HG03571 (cell line): ENCODE data around the gene SNTG2.
"Not testable (repeated sequence)": the region's sequence is repeated elsewhere in the genome, so short reads cannot be mapped to it uniquely, and the experiment has no call there.

Experiments used
- ATAC-seq: cut with Tn5 transposase; IDR thresholded peaks from one replicate; pipeline ENCODE4 v1.9.1; 2021; ENCODE audit not compliant: unreplicated experiment

The SNTG2 gene

DNA sequence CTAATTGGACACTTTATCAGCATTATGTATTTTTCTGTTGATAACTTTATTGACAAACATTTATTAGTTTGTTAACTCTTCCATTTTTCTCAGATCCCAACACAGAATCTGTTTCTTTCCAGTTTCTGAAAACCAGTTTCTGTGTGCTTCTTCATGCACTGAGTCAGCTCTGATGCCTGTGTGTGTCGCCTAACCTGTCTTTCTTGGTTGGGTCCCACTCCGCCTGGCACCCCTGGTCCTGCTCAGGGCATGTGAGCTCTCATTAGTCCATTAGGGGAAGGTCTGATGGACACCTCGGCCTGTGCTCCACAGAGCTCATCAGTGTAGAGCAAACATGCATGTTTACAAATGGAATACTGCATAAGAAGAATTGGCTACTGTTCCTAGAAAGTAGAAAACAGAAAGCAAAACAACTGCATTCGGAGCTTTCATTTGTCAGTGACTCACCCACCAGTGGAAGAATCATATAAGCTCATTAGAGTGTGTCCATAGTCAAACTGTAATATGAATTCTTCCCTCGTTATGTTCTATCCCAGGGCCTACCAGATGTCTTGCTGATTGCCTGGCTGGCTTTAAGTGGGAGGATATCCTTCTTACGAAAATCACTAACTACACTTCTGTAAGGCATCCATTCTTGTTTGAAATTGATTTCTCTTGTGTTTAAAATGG lies 137.7 kb downstream of the SNTG2 start:
- no peak for ATAC-seq

DNA sequence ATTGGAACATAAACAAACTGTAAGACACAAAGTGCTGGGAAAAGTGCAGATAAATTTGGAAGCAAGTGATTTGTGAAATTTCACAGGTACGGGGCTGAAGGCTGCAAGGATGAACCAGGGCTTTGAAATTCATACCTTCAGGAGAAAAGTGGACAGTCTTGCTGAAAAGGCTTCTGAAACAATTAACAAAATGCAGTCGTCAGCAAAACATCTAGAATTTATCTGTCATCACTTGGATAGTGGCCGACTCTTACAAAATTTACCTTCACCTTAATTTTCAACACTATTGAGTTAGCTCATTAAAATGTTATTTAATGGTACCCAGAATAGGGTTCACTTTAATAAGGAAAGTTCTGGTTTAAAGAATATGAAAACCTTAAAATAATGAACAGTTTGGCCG lies 138.3 kb downstream of the SNTG2 start:
- ATAC-seq = no peak

DNA sequence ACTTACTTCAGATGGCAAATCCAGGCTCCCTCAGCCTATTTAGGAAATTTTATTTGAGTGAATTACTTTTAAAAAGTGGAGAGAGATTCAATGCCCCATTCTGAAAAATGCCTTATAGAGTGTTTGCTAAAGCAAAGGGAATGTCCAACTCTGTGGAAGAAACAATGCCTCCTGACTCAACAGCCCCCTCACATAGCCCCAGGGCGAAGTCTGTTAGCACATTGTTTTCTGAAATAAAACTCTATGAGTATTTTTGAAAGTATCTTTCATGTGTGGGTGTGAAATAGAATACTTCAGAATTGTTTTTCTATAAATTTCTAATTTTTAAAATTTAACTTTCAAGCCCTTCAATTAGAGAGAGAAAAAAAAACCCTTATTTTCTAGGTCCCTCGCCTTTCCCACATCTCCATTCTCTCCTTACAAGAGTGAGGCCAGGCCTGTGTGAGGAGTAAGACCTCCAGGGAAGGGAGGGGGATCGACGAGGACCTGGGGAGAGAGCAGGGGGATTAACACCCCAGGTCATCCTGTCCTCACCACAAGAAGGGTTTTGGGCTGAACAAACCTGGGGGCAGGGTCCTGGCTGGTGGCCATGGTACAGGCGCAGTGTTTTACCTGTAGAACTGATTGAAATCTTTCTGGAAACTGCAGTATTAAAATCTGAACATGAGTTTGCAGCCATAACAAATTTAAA lies 141.4 kb downstream of the SNTG2 start:
- ATAC-seq = no peak

- ATAC-seq = not testable (repeated sequence)
Observed at GRCh38 chr2:1093668-1094067, 143.0 kb downstream of the SNTG2 start.

GRCh38 chr2:1097101-1097500 lies 146.5 kb downstream of the SNTG2 start:
- no peak for ATAC-seq

GRCh38 chr2:1099418-1099817 lies 148.8 kb downstream of the SNTG2 start:
- ATAC-seq = no peak

DNA sequence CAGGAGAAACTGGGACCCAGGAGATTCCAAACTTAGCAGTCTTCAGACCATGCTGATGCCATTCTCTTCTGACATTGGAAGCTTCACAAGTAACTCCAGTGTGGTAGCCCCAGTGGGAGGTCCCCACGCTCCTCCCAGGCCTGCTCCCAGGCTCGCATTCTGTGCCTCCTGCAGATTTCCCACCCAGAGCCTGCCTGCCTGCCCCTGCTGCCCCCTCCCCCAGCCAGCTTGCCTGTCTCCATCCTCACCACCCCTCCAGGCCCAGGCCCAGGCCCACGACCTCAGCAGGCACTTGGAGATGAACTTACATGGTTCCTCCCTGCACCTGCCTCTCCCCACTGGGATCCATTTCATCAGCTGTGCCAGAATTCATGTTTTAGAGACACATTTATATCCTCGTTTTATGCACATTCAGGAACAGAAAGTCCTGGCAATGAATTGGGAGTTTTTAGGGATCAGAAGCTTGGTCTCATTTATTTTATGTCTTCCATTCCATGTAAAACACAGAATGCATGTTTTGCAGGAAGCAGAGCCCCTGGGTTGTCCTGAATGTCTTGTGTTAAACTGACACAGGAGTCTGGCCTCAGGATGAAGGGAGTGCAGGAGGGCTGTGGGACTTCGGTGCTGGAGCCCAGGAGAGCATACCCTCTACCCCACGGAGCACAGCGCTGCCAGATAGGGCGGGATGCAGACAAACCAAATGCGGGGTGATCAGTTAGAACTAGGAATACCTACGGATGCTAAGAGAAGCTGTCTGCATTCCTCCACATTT lies 150.5 kb downstream of the SNTG2 start:
- no peak for ATAC-seq

DNA sequence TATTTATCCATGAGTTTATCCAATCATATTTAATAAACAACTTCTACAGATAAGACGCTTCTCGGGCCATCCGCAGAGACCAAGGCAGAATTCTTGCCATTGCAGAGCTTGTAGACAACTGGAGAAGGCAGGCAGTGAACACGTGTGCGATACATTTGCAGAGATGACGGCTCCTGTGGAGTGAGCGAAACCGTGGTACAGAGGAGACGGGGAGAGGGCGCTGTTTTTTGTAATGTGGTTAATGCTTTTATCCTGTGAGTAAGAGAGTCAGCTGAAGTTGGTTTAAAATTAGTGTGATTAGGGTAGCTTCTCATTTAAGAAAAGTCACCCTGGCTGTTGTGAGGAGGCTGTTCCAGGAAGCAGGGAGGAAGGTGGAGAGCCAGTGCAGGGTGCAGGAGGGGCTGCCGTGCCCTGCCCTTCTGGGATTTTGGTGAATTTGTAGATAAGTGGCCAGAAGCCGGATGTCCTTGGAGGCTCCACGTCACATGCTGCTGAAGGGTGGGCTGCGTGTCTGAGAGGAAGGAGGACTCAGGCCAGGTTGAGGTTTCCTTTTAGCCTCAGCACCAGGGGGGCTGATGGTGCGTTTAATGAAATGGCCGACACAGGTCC lies 151.4 kb downstream of the SNTG2 start:
- ATAC-seq = no peak

- no peak for ATAC-seq
Observed at GRCh38 chr2:1104364-1104763, 153.7 kb downstream of the SNTG2 start.

DNA sequence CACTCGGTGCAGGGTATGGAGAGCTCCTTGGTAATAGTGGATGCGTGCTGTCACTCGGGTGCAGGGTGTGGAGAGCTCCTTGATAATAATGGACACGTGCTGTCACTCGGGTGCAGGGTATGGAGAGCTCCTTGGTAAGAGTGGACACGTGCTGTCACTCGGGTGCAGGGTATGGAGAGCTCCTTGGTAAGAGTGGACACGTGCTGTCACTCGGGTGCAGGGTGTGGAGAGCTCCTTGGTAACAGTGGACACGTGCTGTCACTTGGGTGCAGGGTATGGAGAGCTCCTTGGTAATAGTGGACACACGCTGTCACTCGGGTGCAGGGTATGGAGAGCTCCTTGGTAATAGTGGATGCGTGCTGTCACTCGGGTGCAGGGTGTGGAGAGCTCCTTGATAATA lies 155.7 kb downstream of the SNTG2 start:
- not testable (repeated sequence) for ATAC-seq

DNA sequence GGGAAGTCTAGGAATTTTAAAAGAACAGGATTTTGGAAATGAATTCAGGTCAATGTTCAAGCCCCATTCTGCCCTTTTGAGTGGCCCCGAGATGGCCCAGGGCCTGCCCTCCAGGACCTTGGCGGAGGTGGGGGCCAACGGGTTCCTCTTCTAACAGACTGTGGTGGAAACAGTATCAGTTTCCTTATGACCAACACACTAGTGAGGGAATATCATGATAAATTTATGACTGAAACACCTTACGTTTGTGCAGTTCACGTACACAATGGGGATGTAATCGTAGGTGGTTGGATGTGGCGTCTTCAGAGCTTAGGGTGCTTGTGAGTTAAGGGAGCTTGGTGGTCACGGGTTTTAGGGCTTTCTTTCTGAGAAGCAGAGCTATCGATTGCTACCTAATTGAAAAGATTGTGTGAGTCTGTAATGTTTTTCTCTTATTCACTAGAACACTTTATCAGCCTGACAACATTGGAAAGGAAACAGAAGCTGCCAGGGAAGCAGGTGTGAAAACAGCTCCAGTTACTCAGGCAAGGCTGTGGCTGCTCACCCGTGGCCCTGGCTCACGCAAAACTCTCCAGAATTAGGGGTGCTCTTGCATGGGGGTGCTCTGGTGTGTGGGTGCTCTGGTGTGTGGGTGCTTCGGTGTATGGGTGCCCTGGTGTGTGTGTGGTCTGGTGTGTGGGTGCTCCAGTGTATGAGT lies 165.3 kb downstream of the SNTG2 start:
- ATAC-seq = no peak

DNA sequence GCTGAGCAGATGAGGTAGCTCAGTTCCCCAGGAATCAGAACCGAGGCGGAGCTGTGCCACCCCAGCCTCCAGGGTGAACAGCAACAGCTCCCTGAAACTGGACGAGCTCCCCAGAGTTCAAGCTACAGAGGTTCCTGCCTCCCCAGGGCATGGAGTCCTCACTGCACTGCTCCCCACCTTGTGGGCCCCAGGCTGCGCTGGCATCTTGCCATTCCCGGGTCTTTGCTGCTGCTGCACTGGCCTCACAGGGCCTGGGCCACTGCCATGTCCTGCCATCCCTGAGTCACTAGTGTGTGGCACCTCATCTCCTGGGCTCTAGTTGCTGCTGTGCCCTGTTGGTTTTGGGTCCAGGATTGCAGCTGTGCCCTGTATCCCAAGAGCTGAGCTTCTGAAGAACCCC lies 166.9 kb downstream of the SNTG2 start:
- ATAC-seq = no peak

DNA sequence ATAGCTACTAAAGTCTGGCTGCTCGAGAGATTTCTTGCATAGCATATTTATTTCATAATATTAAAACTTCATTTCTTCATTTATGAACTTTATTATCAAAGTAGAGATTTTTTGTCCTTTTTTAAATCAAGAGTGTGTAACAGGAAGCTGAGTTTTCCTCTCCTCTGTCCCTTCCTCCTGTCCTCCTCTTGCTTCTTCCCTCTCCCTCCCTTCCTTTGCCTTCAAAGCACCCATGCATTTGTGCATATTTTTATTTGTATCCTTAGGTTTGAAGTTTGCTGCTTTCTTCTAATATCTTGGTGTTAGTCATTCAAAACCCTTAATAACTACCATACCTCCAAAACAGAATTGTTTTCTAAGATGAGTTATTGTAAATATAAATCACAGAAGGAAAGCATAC lies 174.6 kb downstream of the SNTG2 start:
- no peak for ATAC-seq

DNA sequence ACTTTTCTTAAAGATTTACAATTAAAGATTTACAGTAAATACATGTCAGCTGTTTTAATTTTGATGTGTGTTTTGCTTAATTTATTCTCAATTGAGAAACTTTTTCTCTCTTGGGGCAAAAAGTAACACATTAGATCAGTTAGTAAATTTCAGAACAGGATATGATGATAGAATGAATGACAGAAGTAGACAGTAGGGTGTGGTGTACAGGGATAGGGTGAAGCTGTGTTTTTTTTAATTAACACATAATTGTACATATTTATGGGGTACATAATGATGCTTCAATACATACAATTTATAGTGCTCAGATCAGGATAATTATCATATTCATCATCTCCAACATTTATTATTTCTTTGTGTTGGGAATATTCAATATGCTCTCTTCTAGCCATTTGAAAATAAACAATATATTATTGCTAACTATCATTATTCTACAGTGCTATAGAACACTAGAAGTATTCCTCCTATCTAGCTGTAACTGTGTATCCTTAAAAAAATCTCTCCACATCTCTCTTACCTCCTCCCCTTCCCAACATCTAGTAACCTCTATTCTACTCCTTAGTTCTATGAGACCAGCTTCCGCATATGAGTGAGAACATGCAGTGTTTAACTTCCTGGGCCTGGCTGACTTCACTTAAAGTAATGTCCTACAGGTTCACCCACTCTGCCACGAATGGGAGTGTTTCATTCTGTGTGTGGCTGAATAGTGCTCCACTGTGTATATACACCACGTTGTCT lies 175.2 kb downstream of the SNTG2 start:
- no peak for ATAC-seq

DNA sequence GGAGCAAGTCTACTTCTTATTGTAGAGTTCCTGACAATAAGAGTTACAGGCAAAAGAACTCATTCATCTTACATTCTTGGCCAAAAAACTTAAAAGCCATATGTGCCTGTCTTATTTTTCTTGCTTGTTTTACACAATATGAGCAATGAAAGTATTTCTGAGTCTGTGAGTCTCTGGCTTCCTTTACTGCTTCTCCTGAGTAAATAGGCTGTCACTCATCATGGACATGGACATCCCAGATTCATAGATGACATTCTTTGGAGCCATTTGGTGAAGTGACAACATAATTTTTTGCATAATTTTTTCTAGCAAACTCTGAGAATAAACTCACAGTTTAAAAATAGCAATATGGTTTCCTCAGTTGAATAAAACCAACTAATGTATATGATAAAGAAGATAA lies 179.3 kb downstream of the SNTG2 start:
- no peak for ATAC-seq

DNA sequence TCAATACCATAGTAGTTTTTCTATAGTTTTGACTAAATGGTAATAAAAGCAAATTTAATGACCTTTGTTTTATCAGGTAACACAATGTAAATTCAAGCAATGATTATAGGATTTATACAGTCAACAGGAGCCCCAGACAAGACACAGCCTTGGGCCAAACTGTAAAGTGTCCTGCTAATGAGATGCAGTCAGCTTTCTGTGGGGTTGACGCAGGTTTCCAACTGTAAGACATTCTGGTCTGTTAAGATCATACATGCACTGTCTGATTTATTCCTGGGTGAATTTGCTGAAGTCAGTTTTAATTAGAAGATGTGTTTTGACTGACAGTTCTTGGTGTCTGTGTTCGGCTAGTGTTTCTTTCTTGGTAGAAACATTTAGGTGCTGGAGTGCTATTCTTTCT lies 180.3 kb downstream of the SNTG2 start:
- no peak for ATAC-seq

DNA sequence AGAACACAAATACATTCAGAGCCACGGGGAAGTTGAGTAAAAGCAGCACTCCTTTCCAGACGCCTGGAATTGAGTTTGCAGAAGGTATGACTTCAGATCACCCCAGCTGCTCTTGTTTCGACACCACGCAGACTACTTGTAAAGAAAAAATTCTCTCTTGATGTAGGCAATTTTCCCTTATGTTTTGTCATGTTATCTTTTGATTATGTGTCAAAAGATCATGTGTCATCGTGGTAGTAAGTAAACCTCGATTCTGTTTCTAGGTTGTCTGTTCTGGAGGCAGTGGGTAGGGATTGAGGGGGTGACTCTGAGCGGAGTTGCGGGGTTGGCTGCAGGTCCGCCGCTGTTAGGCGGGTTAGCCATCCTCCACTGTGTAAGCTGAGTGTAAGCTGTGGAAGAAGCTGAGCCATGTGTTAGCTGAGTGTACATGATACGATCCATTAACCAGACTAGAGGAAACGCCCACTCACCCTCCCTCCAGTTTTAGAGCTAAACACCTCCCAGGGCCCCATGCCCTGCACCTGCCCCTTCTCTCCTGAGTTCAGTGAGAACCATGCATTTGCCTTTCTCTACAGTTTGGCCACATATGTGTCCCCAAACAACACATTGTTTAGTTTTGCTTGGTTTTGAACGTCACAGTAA lies 181.8 kb downstream of the SNTG2 start:
- no peak for ATAC-seq

- not testable (repeated sequence) for ATAC-seq
Observed at GRCh38 chr2:1133896-1134295, 183.2 kb downstream of the SNTG2 start.

GRCh38 chr2:1134629-1135028 lies 184.0 kb downstream of the SNTG2 start:
- ATAC-seq = no peak

GRCh38 chr2:1136067-1136466 lies 185.4 kb downstream of the SNTG2 start:
- no peak for ATAC-seq
